G401 (cell line): ENCODE measurements around the gene C6orf58. TPM values are rescaled to one million over a fixed set of nuclear protein-coding genes. Genes with fewer than 3 reads are reported as not detected.

Experiments used
- DNase-seq: peaks from one replicate; pipeline ENCODE4 v3.0.0-alpha.2; 2015; ENCODE audit warnings: low spot score
- in situ Hi-C: cut with HindIII; loops from 2 replicates; pipeline ENCODE4 v1.10.0; 2016; ENCODE audit warnings: low sequenced_read_pairs, mixed read lengths
- total RNA-seq: library from RNA; depleted of rRNA; stranded (reverse); fragments of >200 nt; shearing (Covaris generic); gene quantifications from 2 replicates; pipeline ENCODE4 v1.2.3, GENCODE V29; 2014; rRNA removed

C6orf58 gene
- total RNA-seq: not detected in 2 replicates

GRCh38 chr6:127576874-127577273 is at the start of gene C6orf58:
Gene C6orf58 (plus strand): TSS chr6:127577174. CDS start chr6:127577186, 12 bp downstream.
- no peak for DNase-seq
- in situ Hi-C loops: no loop called here

GRCh38 chr6:127533011-127533410 is 44.0 kb upstream of the C6orf58 start:
- in situ Hi-C loops: no loop called here
- no peak for DNase-seq

DNA sequence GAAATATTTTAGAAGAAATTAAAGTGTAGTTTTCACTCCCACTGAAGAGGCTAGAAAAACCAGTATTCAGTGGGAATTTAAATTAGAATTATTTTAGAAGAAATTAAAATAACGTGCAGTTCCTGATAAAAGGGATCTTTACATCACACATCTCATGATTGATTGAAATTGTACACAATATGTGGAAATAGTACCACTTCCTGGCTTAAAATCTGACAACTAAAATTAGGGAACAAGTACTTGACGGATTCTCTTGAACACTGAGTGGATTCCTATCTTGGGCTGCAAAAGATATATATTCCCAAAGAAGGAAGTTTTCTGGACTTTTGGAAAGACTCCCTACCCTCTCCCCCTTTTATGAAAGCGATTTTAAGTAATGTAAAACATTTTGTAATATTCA is 43.2 kb upstream of the C6orf58 start:
- in situ Hi-C loops: no loop called here
- DNase-seq: no peak

DNA sequence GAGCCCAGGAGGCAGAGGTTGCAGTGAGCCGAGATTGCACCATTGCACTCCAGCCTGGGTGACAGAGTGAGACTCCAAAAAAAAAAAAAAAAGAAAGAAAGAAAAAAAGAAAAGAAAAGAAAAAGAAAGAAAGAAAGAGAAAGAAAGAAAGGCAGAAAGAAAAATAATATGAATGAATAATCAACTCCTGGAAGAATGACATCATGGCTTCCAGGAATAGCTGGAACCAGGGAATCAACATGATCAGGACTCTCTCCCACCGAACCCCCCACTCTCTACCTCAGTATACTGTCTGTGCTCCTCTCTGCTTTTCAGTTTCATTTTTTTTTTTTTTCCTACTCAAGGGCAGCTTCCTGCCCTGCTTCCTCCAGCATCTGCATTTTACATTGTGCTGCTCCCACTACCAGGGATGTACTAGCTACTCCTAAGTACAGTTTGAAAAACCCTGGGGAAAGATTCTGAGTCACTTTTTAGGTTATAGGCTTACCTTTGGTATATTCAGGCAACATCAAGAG is 38.2 kb upstream of the C6orf58 start:
- in situ Hi-C loops: no loop called here
- DNase-seq: no peak

GRCh38 chr6:127539272-127539671 is 37.7 kb upstream of the C6orf58 start:
- in situ Hi-C loops: no loop called here
- DNase-seq: peak; percentile 35

GRCh38 chr6:127547215-127547614 is 29.8 kb upstream of the C6orf58 start:
- DNase-seq: no peak
- in situ Hi-C loops: no loop called here

DNA sequence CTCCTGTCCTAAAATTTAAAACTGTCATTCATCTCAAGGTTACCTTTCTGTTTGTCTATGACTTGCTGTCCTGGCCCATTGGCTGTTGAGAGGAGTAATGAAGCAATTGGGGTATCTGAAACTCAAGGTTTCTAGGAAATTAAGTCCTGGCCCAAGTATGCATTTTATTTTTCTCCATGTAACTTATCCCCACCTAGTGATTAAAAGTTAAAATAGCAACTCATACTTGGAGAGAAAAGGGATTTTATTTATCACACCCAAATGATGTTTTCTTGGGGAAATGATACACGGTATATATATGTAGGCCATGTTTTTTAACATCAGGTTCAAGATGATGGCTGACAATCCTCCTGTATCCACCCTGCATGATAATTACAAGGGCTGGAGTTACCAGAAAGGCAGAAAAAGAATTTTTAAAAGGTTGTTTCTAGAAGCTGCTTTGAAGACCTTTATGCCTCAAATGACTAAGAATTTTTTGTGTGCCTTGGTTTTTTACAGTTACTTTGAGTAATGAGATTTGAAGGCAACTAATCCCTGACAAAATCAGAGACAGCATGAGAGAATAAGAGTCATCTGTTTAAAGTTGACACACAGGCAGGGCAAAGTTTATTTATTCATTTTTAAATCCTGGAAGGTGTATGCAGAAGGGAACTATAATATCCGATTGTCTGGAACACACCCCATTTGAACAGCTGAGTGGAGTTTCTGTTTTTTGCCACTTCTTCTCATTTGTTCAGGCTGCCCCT is 28.9 kb upstream of the C6orf58 start:
- in situ Hi-C loops: no loop called here
- DNase-seq: peak; percentile 9

DNA sequence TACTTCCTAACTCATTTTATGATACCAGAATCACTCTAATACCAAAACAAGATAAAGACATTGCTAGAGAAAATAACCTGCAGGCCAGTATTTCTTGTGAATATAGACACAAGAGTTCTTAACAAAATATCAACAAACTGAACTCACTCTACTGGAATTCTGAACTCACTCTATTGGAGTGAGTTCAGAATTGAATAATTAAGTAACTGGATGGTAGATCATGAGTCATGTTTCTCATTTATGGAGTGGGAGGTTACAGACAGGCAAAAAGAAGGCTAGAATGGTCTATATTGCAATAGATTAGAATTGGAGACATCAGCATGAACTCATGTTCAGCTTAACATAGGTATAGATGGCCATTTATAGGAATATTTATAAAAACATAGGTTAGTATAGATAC is 26.6 kb upstream of the C6orf58 start:
- DNase-seq: no peak
- in situ Hi-C loops: no loop called here

GRCh38 chr6:127554435-127555006 is 22.5 kb upstream of the C6orf58 start:
- peak; percentile 20 for DNase-seq
- in situ Hi-C loops: no loop called here

DNA sequence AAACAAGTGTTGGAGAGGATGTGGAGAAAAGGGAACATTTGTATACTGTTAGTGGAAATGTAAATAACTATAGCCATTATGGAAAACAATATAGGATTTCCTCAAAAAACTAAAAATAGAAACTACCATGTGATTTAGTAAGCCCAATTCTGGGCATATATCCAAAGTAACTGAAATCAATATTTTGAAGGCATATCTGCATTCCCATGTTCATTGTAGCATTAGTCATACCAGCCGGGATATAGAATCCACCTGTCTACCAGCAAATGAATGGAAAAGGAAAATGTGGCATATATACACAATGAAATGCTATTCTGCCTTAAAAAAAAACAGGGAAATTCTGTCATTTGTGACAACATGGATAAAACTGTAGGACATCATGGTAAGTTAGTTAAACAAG is 15.3 kb upstream of the C6orf58 start:
- in situ Hi-C loops: no loop called here
- DNase-seq: no peak

DNA sequence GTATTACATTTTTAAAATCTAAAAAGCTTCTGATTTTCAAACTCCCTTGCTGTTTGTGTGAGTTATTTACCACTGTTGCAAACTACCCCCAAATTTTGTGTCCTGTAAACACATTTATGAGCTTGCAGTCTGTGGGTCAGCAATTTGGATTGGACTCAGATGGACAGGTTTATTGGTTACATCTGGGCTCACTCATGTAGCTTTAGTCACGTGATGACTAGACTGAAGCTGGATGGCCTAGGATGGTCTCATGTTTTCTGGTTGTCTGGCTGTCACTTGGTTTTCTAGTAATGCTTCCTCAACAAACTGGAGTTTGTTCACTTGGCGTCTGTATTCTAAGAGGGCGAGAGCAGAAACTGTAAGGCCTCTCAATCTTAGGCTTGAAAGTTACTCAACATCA is 12.2 kb upstream of the C6orf58 start:
- DNase-seq: no peak
- in situ Hi-C loops: no loop called here

- in situ Hi-C loops: no loop called here
- no peak for DNase-seq
Measured at GRCh38 chr6:127566119-127566518, 10.9 kb upstream of the C6orf58 start.

DNA sequence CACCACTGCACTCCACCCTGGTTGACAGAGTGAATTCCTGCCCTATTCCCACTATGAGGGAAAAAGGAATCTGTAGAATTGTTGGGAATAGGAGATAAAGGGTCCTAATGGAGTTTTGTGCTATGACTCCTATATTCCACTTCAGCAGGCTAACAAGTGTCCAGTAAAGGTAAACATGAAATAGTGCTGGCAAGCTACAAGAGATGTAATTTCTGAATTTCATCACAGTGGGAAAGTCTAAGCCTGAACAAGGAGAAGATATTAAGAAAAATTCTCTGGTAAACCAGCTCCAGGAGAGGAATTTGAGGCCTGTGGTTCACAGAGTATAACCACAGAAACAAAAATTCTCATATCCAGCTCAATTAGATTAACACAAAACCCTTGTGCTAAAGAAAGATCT is 10.3 kb upstream of the C6orf58 start:
- in situ Hi-C loops: no loop called here
- DNase-seq: no peak

DNA sequence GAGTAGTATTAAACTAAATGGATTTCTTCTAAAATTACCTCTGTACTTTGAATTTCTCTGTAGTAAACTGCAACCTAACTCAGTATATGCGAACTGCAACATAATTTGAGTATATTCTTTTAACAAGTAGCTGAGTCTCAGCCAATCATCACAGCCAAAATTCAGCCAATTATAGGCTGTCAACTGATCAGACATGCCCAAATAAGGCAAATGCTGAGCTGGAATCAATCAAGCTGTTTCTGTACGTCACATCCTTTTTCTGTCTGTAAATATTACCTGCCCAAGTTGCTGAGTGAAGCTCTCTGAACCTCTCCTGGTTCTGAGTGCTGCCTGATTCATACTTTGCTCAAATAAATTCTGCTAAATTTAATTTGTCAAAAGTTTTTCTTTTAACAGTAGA is 9.5 kb upstream of the C6orf58 start:
- no peak for DNase-seq
- in situ Hi-C loops: no loop called here

DNA sequence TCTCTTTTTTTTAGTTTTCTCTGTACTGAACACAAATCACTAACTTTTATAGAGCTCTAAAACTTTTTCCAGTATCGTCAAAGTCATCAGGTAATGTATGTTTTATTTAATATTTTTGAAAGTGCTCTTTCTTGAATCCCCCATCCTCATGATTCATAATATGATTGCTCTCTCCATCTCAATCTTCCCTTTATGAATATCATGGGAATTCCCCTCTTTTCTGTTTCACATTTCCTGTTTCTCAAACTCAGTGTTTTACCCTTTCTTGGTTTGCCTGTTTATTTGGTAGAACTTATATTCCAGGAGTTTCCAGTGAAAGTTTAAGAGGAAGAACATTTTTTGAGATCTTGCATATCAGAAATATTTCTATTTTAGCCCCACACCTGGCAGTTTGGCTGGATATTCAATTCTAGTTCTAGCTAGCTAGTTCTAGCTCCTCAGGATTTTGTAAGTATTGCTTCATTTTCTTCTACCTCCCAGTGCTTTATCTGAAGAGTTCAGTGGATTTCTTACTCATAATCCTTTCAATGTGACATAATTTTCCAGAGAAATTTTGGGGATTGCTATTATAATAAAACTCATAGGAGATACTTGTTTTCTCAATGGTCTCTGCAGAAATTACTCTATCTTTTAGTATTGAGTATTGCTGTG is 6.1 kb upstream of the C6orf58 start:
- peak; percentile 3 for DNase-seq
- in situ Hi-C loops: no loop called here

- in situ Hi-C loops: no loop called here
- no peak for DNase-seq
Measured at GRCh38 chr6:127578900-127579299, 1.9 kb downstream of the C6orf58 start.

GRCh38 chr6:127581576-127581975 is 4.6 kb downstream of the C6orf58 start:
- in situ Hi-C loops: no loop called here
- no peak for DNase-seq

DNA sequence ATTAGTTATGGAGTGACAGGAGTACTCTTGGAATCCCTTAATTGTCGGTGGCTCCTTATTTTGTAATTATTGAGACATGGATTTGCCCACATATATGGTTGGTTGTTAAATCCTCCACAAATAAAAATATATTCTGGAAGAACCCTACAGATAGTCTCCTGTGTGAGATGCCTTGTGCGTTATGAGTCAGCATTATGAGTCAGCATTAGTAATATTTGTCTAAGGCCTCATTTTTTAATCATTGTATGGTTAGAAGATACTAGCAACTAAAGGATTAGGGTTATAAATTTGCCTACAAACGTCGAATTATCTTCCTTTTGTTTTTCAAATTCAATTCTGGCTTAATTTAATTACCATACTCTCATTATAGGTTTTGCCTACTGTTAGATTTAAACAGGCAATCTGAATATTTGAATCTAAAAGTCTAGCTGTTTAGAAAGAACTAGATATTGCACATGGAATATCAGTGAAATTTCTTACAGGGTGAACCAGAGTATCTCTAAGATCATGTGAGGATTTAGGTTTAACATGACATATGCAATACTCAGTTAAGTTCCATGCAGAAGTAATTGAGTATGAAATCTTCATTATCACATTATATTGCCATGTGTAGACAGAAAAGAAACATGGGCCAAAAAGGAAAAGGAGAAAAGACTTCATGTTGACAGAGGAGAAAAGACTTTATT is 5.9 kb downstream of the C6orf58 start:
- no peak for DNase-seq
- in situ Hi-C loops: no loop called here

DNA sequence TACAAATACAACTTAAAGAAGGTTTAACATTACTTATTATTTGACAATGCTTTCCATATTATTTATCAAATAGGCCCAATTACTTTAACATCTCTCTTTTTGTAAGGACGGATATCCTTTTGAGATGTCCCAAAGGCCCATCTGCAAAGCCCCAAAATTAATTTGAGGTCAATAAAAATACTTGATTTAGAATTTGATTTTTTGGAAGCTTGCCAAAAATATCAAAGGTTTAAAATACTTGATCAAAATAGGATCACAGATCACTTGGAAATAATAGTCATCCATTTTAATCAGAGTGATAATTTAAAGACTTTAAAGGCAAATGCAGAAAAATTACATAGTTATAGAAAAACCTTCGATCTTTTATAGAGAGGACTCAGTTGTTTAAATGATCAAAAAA is 8.1 kb downstream of the C6orf58 start:
- in situ Hi-C loops: no loop called here
- DNase-seq: no peak

GRCh38 chr6:127586372-127586771 is 9.4 kb downstream of the C6orf58 start:
- no peak for DNase-seq

More at GRCh38 chr6:127586372-127586771, 9.4 kb downstream of the C6orf58 start:
- in situ Hi-C loops: no loop called here
